Panc1 (cell line): Measurements from ENCODE around the gene NTNG1.

Experiments
- TF ChIP-seq, protein P1 (sequence below): fragments of 450-650 bp; IDR thresholded peaks from 2 replicates; pipeline ENCODE4 v1.5.1; 2017; ENCODE audit warnings: mild to moderate bottlenecking
- TF ChIP-seq, protein P2 (sequence below), 2 experiments: IDR thresholded peaks; 2 replicates each; pipeline ENCODE4 v1.6.1; 2011 to 2012; ENCODE audit warnings: low read depth in 2 of 2, control low read depth in 1 of 2, low read length in 1 of 2, mild to moderate bottlenecking in 1 of 2, moderate library complexity in 1 of 2; ENCODE audit not compliant: insufficient read depth in 1 of 2

DNA sequence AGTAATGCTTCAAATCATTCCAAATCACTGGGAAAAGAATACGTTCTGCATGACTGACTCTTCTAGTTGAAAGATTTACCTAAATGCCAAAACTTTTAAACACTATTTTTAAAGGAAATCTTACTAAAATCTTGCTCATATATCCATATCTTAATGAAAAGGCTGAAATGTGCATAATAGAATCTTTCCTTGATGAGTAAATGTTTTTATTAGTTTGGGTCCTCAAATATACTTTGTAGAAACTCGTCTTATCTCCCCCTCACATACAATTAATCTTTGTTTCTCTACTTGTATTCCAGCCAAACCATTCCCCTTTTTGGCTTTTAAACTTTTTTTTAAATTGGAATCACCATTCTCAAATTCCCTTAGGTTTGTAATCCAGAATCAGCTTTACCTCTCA lies 110.2 kb downstream of the NTNG1 start:
- TF ChIP-seq, protein P1, sequence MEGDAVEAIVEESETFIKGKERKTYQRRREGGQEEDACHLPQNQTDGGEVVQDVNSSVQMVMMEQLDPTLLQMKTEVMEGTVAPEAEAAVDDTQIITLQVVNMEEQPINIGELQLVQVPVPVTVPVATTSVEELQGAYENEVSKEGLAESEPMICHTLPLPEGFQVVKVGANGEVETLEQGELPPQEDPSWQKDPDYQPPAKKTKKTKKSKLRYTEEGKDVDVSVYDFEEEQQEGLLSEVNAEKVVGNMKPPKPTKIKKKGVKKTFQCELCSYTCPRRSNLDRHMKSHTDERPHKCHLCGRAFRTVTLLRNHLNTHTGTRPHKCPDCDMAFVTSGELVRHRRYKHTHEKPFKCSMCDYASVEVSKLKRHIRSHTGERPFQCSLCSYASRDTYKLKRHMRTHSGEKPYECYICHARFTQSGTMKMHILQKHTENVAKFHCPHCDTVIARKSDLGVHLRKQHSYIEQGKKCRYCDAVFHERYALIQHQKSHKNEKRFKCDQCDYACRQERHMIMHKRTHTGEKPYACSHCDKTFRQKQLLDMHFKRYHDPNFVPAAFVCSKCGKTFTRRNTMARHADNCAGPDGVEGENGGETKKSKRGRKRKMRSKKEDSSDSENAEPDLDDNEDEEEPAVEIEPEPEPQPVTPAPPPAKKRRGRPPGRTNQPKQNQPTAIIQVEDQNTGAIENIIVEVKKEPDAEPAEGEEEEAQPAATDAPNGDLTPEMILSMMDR: no peak
- TF ChIP-seq, protein P2, sequence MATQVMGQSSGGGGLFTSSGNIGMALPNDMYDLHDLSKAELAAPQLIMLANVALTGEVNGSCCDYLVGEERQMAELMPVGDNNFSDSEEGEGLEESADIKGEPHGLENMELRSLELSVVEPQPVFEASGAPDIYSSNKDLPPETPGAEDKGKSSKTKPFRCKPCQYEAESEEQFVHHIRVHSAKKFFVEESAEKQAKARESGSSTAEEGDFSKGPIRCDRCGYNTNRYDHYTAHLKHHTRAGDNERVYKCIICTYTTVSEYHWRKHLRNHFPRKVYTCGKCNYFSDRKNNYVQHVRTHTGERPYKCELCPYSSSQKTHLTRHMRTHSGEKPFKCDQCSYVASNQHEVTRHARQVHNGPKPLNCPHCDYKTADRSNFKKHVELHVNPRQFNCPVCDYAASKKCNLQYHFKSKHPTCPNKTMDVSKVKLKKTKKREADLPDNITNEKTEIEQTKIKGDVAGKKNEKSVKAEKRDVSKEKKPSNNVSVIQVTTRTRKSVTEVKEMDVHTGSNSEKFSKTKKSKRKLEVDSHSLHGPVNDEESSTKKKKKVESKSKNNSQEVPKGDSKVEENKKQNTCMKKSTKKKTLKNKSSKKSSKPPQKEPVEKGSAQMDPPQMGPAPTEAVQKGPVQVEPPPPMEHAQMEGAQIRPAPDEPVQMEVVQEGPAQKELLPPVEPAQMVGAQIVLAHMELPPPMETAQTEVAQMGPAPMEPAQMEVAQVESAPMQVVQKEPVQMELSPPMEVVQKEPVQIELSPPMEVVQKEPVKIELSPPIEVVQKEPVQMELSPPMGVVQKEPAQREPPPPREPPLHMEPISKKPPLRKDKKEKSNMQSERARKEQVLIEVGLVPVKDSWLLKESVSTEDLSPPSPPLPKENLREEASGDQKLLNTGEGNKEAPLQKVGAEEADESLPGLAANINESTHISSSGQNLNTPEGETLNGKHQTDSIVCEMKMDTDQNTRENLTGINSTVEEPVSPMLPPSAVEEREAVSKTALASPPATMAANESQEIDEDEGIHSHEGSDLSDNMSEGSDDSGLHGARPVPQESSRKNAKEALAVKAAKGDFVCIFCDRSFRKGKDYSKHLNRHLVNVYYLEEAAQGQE (IDR thresholded peaks at IDR 0.05; ENCODE audit: insufficient read depth in 1 of 2, low read depth in 2 of 2, low read length in 1 of 2): no peak
